Astrocyte of the spinal cord (primary cell): ENCODE data around the gene NPSR1.
"Not testable (repeated sequence)": the region's sequence is repeated elsewhere in the genome, so short reads cannot be mapped to it uniquely, and the experiment has no call there.

ENCODE experiments used
- DNase-seq: peaks from one replicate; pipeline ENCODE4 v3.0.0; 2011; ENCODE audit warnings: low read depth, low spot score
- H3K4me3 ChIP-seq: 2 replicates; pipeline ENCODE4 v1.5.1; 2011; ENCODE audit warnings: low read depth, mild to moderate bottlenecking, low read length, moderate library complexity
- in situ Hi-C: cut with HindIII; loops from 2 replicates; pipeline ENCODE4 v1.10.0; 2017; ENCODE audit warnings: low sequenced_read_pairs
- TF ChIP-seq, protein P1 (sequence below): IDR thresholded peaks from 2 replicates; pipeline ENCODE4 v1.5.1; 2012; ENCODE audit warnings: low read depth, mild to moderate bottlenecking, low read length, inconsistent platforms

The NPSR1 gene, protein sequence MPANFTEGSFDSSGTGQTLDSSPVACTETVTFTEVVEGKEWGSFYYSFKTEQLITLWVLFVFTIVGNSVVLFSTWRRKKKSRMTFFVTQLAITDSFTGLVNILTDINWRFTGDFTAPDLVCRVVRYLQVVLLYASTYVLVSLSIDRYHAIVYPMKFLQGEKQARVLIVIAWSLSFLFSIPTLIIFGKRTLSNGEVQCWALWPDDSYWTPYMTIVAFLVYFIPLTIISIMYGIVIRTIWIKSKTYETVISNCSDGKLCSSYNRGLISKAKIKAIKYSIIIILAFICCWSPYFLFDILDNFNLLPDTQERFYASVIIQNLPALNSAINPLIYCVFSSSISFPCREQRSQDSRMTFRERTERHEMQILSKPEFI

DNA sequence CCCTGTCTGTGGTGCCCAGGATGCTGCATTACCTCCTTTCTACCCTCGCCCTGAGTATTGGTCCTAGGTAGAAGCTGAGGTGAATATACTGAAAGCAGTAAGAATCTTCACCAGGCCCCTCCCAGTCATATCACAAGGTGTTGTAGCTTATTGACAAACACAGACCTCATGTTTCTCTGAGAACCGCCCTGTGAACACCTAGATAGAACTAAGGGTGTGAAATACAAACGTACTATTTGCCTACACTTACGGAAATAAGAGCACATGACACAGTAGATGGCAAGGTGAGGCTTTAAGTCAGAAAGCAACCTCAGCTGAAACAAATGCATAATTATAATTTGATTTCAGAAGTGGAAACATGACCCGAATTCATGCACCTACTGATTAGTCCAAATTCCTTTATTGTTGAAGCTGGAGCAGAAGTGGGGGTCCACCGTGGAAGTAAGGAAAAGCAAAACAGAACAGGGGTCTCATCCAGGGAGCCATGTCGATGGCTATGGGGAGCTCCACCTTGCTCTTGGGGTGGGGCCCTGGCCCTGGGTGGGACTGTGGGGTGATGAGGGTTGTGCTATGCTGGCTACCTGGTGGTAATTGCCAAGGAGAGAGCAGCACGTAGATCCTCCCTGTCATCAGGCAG lies at the start of gene NPSR1:
Gene NPSR1, plus strand, starts transcription at position 587 of the 637 bp plus-strand sequence. CDS start 195 bp downstream, outside the sequence.
- TF ChIP-seq, protein P1, sequence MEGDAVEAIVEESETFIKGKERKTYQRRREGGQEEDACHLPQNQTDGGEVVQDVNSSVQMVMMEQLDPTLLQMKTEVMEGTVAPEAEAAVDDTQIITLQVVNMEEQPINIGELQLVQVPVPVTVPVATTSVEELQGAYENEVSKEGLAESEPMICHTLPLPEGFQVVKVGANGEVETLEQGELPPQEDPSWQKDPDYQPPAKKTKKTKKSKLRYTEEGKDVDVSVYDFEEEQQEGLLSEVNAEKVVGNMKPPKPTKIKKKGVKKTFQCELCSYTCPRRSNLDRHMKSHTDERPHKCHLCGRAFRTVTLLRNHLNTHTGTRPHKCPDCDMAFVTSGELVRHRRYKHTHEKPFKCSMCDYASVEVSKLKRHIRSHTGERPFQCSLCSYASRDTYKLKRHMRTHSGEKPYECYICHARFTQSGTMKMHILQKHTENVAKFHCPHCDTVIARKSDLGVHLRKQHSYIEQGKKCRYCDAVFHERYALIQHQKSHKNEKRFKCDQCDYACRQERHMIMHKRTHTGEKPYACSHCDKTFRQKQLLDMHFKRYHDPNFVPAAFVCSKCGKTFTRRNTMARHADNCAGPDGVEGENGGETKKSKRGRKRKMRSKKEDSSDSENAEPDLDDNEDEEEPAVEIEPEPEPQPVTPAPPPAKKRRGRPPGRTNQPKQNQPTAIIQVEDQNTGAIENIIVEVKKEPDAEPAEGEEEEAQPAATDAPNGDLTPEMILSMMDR = no peak
- no peak for DNase-seq
- in situ Hi-C loops = no loop called here
- no peak within 1 kb of the TSS for H3K4me3 ChIP-seq

DNA sequence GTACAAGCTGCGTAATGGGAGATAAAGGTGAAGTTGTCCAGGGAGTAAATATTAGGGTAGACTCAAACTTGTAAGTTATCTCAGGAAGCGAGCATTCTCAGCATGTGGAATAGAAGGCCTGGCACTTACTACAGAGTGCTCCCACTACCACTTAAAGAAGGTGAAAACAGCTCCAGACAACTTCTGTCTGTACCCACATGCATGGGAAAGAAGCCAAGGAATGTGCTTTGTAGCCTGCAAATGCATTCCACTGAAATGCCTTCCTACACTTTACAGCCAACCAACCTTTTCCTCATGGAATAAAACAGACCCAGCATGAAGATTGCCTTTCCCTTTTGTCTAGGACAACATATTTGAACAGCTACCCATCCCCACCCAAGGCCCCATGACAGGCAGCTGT lies 45.4 kb upstream of the NPSR1 start:
- peak; percentile 61 for DNase-seq
- no peak overlapping the region for H3K4me3 ChIP-seq
- TF ChIP-seq, protein P1 = no peak
- in situ Hi-C loops = no loop called here

DNA sequence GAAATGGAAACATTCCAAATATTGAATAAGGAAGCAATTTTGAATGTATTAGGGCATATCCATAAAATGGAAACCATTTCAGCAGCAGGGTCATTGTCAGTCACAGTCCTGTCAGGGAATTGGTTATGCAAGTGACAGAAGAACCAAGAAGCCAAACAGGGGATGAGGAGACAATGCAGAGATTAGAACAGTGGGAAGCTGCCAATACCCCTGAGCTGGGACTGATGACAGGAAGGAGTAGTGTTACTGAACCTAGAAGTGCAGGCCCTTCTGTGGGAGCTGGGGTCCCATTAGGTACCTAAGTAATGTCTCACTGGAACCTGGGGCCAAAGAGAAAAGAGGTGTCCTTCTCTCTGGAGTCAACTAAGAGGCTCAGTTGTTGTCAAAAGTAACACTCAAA lies 37.6 kb upstream of the NPSR1 start:
- DNase-seq = no peak
- TF ChIP-seq, protein P1 = no peak
- in situ Hi-C loops = no loop called here
- H3K4me3 ChIP-seq = no peak overlapping the region

DNA sequence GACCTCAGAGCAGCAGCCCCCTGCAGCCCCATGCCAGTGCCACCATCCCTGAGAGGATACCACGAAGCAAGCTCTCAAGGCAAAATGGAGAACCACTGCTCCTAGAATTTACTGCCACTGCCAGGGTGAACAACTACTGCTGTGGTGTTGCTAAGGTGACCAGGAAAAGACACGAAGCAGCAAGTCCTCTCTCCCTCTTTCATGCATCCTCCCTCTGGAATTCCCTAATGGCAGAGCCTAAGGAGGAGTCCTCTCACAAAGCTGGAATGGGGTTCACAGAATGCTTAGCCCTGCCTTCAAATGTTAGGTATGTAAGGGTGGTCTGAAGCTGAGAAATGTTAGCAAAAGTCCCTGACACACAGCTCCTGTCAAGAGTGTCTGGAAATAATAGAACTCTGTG lies 35.8 kb upstream of the NPSR1 start:
- TF ChIP-seq, protein P1 = no peak
- no peak for DNase-seq
- no peak overlapping the region for H3K4me3 ChIP-seq
- in situ Hi-C loops = no loop called here

DNA sequence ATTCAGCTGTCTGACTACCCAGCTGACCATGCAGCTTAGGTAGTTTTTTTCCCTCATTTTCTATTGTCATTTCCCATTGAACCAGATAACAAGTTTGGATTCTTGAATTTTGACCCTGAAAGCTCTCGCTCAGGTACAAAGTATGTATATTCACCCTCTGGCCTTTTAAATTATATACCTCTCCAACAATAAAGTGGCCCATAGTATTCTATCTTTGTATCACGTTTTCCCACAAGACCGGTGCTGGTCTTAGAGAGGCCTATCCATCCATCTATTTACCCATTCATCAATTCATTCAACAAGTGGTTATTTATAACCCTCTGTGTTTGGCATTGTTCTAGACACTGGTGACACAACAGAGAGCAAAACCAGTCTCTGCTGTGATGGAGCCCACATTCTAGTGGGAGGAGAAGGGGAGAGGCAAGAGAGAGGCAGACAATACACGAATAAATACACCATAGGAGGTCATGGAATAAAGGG lies 35.2 kb upstream of the NPSR1 start:
- TF ChIP-seq, protein P1 = no peak
- no peak overlapping the region for H3K4me3 ChIP-seq
- no peak for DNase-seq
- in situ Hi-C loops = no loop called here

DNA sequence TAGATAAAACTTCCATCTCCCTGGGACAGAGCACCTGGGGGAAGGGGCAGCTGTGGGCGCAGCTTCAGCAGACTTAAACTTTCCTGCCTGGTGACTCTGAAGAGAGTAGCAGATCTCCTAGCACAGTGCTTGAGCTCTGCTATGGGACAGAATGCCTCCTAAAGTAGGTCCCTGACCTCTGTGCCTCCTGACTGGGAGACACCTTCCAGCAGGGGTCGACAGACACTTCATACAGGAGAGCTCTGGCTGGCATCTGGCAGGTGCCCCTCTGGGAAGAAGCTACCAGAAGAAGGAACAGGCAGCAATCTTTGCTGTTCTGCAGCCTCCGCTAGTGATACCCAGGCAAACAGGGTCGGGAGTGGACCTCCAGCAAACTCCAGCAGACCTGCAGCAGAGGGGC lies 29.4 kb upstream of the NPSR1 start:
- DNase-seq, H3K4me3 ChIP-seq, in situ Hi-C loops: not testable (repeated sequence)

DNA sequence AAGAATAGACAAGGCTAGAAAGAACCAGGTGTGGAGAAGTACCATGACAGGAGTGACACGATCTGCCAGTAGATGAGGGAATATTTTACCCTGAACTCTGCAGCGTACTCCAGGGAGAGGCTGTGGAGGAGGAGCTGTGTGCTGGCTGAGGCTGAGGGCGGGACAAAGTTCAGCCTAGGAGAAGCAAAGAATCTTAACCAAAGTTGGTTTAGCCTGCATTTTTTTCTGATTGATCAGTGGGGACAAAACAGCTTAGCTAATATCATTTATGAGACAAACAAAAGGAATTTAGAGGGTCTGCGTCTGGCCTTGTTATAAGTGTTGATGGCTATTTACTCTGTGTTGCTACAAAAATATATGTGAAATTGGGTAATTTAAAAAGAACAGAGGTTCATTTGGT lies 5.2 kb upstream of the NPSR1 start:
- H3K4me3 ChIP-seq = no peak overlapping the region
- in situ Hi-C loops = no loop called here
- DNase-seq = peak; percentile 42
- TF ChIP-seq, protein P1 = no peak
